Erythroblast (primary cell): ENCODE results near the gene GSTM4.
A peak's percentile ranks its signal among the peaks of the same experiment; 100 is the strongest.

Experiments used
- DNase-seq, 2 experiments: peaks; one replicate each; lab custom pipeline; 2025; lab: John Stamatoyannopoulos, UW
- GATA1 ChIP-seq: IDR thresholded peaks from 2 replicates; pipeline ENCODE4 v1.6.1; 2011; ENCODE audit warnings: low read depth, mild to moderate bottlenecking, control low read depth, low read length, moderate library complexity
- POLR2A ChIP-seq: IDR thresholded peaks from 2 replicates; pipeline ENCODE4 v1.6.1; 2011; ENCODE audit warnings: mild to moderate bottlenecking, low read length

Gene GSTM4

GRCh38 chr1:109639063-109639840 is 16.6 kb upstream of the GSTM4 start:
- TF ChIP-seq POLR2A = no peak
- no peak for TF ChIP-seq GATA1
- DNase-seq = peak; percentile 37 to 58

- no peak for DNase-seq
- TF ChIP-seq POLR2A (no peak), GATA1 (no peak)
Observed at GRCh38 chr1:109639841-109640184, 16.1 kb upstream of the GSTM4 start.

- peak; percentile 82 to 89 for DNase-seq
- TF ChIP-seq GATA1 = no peak
- no peak for TF ChIP-seq POLR2A
Observed at GRCh38 chr1:109640285-109640865, 15.5 kb upstream of the GSTM4 start.

GRCh38 chr1:109641078-109641740 is 14.7 kb upstream of the GSTM4 start:
- TF ChIP-seq GATA1 (no peak), POLR2A (no peak)
- peak; percentile 25 to 56 for DNase-seq

- TF ChIP-seq GATA1 (no peak), POLR2A (no peak)
- DNase-seq = no peak
Observed at GRCh38 chr1:109641861-109642260, 14.0 kb upstream of the GSTM4 start.

GRCh38 chr1:109642626-109643025 is 13.3 kb upstream of the GSTM4 start:
- DNase-seq = no peak
- no peak for TF ChIP-seq GATA1
- TF ChIP-seq POLR2A = no peak

- DNase-seq = peak; percentile 80 to 87
- TF ChIP-seq GATA1 (no peak), POLR2A (no peak)
Observed at GRCh38 chr1:109643385-109644230, 12.3 kb upstream of the GSTM4 start.

- TF ChIP-seq GATA1 = no peak
- no peak for TF ChIP-seq POLR2A
- no peak for DNase-seq
Observed at GRCh38 chr1:109644670-109645069, 11.2 kb upstream of the GSTM4 start.

- TF ChIP-seq GATA1 (no peak), POLR2A (no peak)
- DNase-seq = peak in 1 of 2 experiments; percentile 19
Observed at GRCh38 chr1:109649491-109649914, 6.4 kb upstream of the GSTM4 start.

- DNase-seq = no peak
Observed at GRCh38 chr1:109650609-109651008, 5.3 kb upstream of the GSTM4 start.

GRCh38 chr1:109652402-109652801 is 3.5 kb upstream of the GSTM4 start:
- TF ChIP-seq POLR2A (no peak), GATA1 (no peak)
- DNase-seq = no peak

More at GRCh38 chr1:109650609-109651008, 5.3 kb upstream of the GSTM4 start:
- no peak for TF ChIP-seq POLR2A
- no peak for TF ChIP-seq GATA1

GRCh38 chr1:109653306-109653705 is 2.6 kb upstream of the GSTM4 start:
- no peak for DNase-seq
- TF ChIP-seq GATA1 = no peak
- TF ChIP-seq POLR2A = no peak

- DNase-seq = no peak
- no peak for TF ChIP-seq POLR2A
- TF ChIP-seq GATA1 = no peak
Observed at GRCh38 chr1:109654519-109654918, 1.4 kb upstream of the GSTM4 start.

- DNase-seq = no peak
- TF ChIP-seq GATA1 (no peak), POLR2A (no peak)
Observed at GRCh38 chr1:109657395-109657794, 1.5 kb downstream of the GSTM4 start.
